WTC11 (cell line): ENCODE data around the gene RFC2. TPM values are rescaled to one million over a fixed set of nuclear protein-coding genes. Genes with fewer than 3 reads are reported as not detected.
A peak's percentile ranks its signal among the peaks of the same experiment; 100 is the strongest.

Experiments used
- ATAC-seq: fragments of 200-7000 bp; cut with Tn5 transposase; 2 replicates; pipeline ENCODE4 v1.10.0; 2021; ENCODE audit warnings: mild to moderate bottlenecking, moderate library complexity
- CTCF ChIA-PET: fragments of 300-600 bp; sonication (Branson Sonifier 250); formaldehyde crosslinking; loops from one replicate; lab custom pipeline; 2021; ENCODE audit warnings: antibody characterized with exemption; lab: Charles Lee
- POLR2A ChIA-PET: fragments of 350-600 bp; sonication (Branson Sonifier 250); formaldehyde crosslinking; loops from one replicate; lab custom pipeline; 2021; ENCODE audit warnings: antibody characterized with exemption; lab: Charles Lee
- DNase-seq: peaks from one replicate; pipeline ENCODE4 v3.0.0; 2021; ENCODE audit warnings: low spot score
- H3K27ac Mint-ChIP-seq: 2 replicates; pipeline ENCODE4 v1.8.0; 2021; ENCODE audit warnings: mixed read lengths
- H3K27me3 Mint-ChIP-seq: 2 replicates; pipeline ENCODE4 v1.8.0; 2021; ENCODE audit warnings: low read depth, mild to moderate bottlenecking, moderate library complexity, mixed read lengths
- H3K36me3 Mint-ChIP-seq: 2 replicates; pipeline ENCODE4 v1.8.0; 2021; ENCODE audit warnings: mixed read lengths
- H3K4me1 Mint-ChIP-seq: 2 replicates; pipeline ENCODE4 v1.8.0; 2022; ENCODE audit warnings: mixed read lengths
- H3K4me3 Mint-ChIP-seq: 2 replicates; pipeline ENCODE4 v1.8.0; 2021; ENCODE audit warnings: mild to moderate bottlenecking, moderate library complexity, mixed read lengths
- H3K9me3 Mint-ChIP-seq: 2 replicates; pipeline ENCODE4 v1.8.0; 2021; ENCODE audit warnings: mixed read lengths
- ATF2 ChIP-seq: sonication (generic); formaldehyde crosslinking; IDR thresholded peaks from 2 replicates; pipeline ENCODE4 v1.8.1; 2022; ENCODE audit warnings: low read depth, missing genetic modification reagents, borderline replicate concordance
- ERG ChIP-seq: fragments of 250-450 bp; sonication (Bioruptor Pico); IDR thresholded peaks from 2 replicates; pipeline ENCODE4 v1.8.0; 2021; ENCODE audit warnings: mild to moderate bottlenecking
- FOXJ3 ChIP-seq: sonication (generic); formaldehyde crosslinking; IDR thresholded peaks from 2 replicates; pipeline ENCODE4 v1.9.0; 2021; ENCODE audit warnings: missing genetic modification reagents, mild to moderate bottlenecking, borderline replicate concordance
- GABPB1 ChIP-seq: sonication (generic); formaldehyde crosslinking; IDR thresholded peaks from 2 replicates; pipeline ENCODE4 v1.8.1; 2023; ENCODE audit warnings: mild to moderate bottlenecking, missing genetic modification reagents
- KAT7 ChIP-seq: sonication (generic); formaldehyde crosslinking; IDR thresholded peaks from 2 replicates; pipeline ENCODE4 v1.8.1; 2023; ENCODE audit warnings: missing genetic modification reagents, mild to moderate bottlenecking, borderline replicate concordance
- SMAD4 ChIP-seq: sonication (generic); formaldehyde crosslinking; IDR thresholded peaks from 2 replicates; pipeline ENCODE4 v1.8.0; 2022; ENCODE audit warnings: mild to moderate bottlenecking, missing genetic modification reagents
- TEAD1 ChIP-seq: sonication (generic); formaldehyde crosslinking; IDR thresholded peaks from 2 replicates; pipeline ENCODE4 v1.8.0; 2022; ENCODE audit warnings: mild to moderate bottlenecking, missing genetic modification reagents
- ZNF121 ChIP-seq: sonication (generic); formaldehyde crosslinking; IDR thresholded peaks from 2 replicates; pipeline ENCODE4 v1.8.0; 2023; ENCODE audit warnings: missing genetic modification reagents
- ZNF219 ChIP-seq: sonication (generic); formaldehyde crosslinking; IDR thresholded peaks from 2 replicates; pipeline ENCODE4 v1.8.0; 2023; ENCODE audit warnings: missing genetic modification reagents, mild to moderate bottlenecking, borderline replicate concordance
- ZNF396 ChIP-seq: fragments of 250-450 bp; sonication (Bioruptor Pico); IDR thresholded peaks from 2 replicates; pipeline ENCODE4 v1.8.0; 2021; ENCODE audit warnings: mild to moderate bottlenecking, moderate library complexity, borderline replicate concordance
- ZNF512 ChIP-seq: sonication (generic); formaldehyde crosslinking; IDR thresholded peaks from 2 replicates; pipeline ENCODE4 v1.8.1; 2022; ENCODE audit warnings: missing genetic modification reagents, borderline replicate concordance
- total RNA-seq: library from RNA; stranded (reverse); gene quantifications from 3 replicates; pipeline ENCODE4 v1.2.3, GENCODE V29; 2021
- TF ChIP-seq, protein P1 (sequence below): fragments of 250-450 bp; sonication (Bioruptor Pico); IDR thresholded peaks from 2 replicates; pipeline ENCODE4 v1.9.0; 2021; ENCODE audit warnings: mild to moderate bottlenecking
- TF ChIP-seq, protein P2 (sequence below): fragments of 200-600 bp; IDR thresholded peaks from 2 replicates; pipeline ENCODE4 v1.8.0; 2022; ENCODE audit warnings: antibody characterized with exemption
- TF ChIP-seq, protein P3 (sequence below): sonication (generic); formaldehyde crosslinking; IDR thresholded peaks from 2 replicates; pipeline ENCODE4 v1.8.0; 2022; ENCODE audit warnings: missing genetic modification reagents

Gene RFC2
- total RNA-seq, 1 experiment from 2014 or later = 80.7 TPM

DNA sequence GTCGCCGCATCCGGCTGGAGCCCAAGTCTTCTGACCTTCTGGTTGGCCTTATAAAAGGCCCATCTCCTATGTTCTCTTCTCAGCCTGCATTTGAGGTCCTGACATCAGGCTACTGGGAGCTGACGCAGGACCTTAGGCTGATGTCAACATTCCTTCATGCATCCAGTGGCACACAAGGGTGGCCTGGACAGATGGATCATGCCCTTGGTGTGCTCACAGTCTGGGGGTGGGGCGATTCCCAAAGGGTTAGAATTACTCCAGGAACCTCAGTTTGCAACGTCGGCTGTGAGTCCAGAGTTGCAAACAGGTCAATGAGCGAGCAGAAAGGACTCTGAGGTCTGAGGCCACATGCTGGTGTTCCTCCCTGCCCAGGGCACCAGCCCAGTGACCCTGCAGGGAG is 26.8 kb upstream of the RFC2 start:
- no peak for ATAC-seq
- Mint-ChIP-seq H3K27ac (peak overlapping the region; percentile 66; the same call in 1 of the 2 replicates), H3K4me1 (peaks cover 45% of the 10 kb centered on the region), H3K36me3 (no peaks in the 10 kb centered on the region), H3K9me3 (no peaks in the 10 kb centered on the region), H3K27me3 (no peaks in the 10 kb centered on the region), H3K4me3 (no peak overlapping the region)
- TF ChIP-seq GABPB1 (CRISPR knock-in tag) = no peak
- TF ChIP-seq, protein P1, sequence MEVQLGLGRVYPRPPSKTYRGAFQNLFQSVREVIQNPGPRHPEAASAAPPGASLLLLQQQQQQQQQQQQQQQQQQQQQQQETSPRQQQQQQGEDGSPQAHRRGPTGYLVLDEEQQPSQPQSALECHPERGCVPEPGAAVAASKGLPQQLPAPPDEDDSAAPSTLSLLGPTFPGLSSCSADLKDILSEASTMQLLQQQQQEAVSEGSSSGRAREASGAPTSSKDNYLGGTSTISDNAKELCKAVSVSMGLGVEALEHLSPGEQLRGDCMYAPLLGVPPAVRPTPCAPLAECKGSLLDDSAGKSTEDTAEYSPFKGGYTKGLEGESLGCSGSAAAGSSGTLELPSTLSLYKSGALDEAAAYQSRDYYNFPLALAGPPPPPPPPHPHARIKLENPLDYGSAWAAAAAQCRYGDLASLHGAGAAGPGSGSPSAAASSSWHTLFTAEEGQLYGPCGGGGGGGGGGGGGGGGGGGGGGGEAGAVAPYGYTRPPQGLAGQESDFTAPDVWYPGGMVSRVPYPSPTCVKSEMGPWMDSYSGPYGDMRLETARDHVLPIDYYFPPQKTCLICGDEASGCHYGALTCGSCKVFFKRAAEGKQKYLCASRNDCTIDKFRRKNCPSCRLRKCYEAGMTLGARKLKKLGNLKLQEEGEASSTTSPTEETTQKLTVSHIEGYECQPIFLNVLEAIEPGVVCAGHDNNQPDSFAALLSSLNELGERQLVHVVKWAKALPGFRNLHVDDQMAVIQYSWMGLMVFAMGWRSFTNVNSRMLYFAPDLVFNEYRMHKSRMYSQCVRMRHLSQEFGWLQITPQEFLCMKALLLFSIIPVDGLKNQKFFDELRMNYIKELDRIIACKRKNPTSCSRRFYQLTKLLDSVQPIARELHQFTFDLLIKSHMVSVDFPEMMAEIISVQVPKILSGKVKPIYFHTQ (CRISPR knock-in tag) = no peak
- TF ChIP-seq ZNF512 (CRISPR knock-in tag) = no peak
- TF ChIP-seq ERG (CRISPR knock-in tag) = no peak
- TF ChIP-seq, protein P2, sequence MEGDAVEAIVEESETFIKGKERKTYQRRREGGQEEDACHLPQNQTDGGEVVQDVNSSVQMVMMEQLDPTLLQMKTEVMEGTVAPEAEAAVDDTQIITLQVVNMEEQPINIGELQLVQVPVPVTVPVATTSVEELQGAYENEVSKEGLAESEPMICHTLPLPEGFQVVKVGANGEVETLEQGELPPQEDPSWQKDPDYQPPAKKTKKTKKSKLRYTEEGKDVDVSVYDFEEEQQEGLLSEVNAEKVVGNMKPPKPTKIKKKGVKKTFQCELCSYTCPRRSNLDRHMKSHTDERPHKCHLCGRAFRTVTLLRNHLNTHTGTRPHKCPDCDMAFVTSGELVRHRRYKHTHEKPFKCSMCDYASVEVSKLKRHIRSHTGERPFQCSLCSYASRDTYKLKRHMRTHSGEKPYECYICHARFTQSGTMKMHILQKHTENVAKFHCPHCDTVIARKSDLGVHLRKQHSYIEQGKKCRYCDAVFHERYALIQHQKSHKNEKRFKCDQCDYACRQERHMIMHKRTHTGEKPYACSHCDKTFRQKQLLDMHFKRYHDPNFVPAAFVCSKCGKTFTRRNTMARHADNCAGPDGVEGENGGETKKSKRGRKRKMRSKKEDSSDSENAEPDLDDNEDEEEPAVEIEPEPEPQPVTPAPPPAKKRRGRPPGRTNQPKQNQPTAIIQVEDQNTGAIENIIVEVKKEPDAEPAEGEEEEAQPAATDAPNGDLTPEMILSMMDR = no peak
- TF ChIP-seq ATF2 (CRISPR knock-in tag) = no peak
- no peak for TF ChIP-seq ZNF219 (CRISPR knock-in tag)
- TF ChIP-seq FOXJ3 = no peak
- TF ChIP-seq SMAD4 (CRISPR knock-in tag) = no peak
- TF ChIP-seq, protein P3, sequence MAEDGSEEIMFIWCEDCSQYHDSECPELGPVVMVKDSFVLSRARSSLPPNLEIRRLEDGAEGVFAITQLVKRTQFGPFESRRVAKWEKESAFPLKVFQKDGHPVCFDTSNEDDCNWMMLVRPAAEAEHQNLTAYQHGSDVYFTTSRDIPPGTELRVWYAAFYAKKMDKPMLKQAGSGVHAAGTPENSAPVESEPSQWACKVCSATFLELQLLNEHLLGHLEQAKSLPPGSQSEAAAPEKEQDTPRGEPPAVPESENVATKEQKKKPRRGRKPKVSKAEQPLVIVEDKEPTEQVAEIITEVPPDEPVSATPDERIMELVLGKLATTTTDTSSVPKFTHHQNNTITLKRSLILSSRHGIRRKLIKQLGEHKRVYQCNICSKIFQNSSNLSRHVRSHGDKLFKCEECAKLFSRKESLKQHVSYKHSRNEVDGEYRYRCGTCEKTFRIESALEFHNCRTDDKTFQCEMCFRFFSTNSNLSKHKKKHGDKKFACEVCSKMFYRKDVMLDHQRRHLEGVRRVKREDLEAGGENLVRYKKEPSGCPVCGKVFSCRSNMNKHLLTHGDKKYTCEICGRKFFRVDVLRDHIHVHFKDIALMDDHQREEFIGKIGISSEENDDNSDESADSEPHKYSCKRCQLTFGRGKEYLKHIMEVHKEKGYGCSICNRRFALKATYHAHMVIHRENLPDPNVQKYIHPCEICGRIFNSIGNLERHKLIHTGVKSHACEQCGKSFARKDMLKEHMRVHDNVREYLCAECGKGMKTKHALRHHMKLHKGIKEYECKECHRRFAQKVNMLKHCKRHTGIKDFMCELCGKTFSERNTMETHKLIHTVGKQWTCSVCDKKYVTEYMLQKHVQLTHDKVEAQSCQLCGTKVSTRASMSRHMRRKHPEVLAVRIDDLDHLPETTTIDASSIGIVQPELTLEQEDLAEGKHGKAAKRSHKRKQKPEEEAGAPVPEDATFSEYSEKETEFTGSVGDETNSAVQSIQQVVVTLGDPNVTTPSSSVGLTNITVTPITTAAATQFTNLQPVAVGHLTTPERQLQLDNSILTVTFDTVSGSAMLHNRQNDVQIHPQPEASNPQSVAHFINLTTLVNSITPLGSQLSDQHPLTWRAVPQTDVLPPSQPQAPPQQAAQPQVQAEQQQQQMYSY (CRISPR knock-in tag) = no peak
- TF ChIP-seq ZNF121 (CRISPR knock-in tag) = no peak
- TF ChIP-seq ZNF396 (CRISPR knock-in tag) = no peak
- no peak for TF ChIP-seq TEAD1 (CRISPR knock-in tag)
- TF ChIP-seq KAT7 = no peak
- POLR2A ChIA-PET = no interaction called here
- CTCF ChIA-PET = interaction anchor here (0.6 to 3.3 kb wide), 3 partner anchors 78 to 120 kb away, joined by 3 to 13 read pairs (median 5); no protein-coding TSS in a partner anchor
- DNase-seq = no peak
